ENCODE measurements around the gene GAS7.
"Not testable (repeated sequence)": the region's sequence is repeated elsewhere in the genome, so short reads cannot be mapped to it uniquely, and the experiment has no call there.

Gene GAS7

DNA sequence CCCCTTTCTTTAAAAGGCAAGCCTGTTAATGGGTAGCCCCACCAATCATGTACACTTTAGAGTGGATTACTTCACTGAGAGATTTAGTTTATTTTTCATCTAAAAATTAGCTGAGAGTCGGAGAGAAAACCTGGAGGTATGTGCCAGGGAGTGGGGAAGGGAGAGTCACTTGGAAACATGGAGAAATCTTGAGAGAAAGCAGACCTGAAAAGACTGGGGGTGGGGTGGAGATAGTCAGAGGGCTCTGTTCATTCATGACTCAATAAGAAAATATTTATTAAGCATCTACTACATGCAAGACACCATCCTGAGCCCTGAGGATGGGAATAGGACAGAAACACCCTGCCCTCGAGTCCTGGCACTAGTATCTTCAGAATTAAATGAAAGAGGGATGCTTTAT lies 265.9 kb downstream of the GAS7 start:
- no peak for DNase-seq

DNA sequence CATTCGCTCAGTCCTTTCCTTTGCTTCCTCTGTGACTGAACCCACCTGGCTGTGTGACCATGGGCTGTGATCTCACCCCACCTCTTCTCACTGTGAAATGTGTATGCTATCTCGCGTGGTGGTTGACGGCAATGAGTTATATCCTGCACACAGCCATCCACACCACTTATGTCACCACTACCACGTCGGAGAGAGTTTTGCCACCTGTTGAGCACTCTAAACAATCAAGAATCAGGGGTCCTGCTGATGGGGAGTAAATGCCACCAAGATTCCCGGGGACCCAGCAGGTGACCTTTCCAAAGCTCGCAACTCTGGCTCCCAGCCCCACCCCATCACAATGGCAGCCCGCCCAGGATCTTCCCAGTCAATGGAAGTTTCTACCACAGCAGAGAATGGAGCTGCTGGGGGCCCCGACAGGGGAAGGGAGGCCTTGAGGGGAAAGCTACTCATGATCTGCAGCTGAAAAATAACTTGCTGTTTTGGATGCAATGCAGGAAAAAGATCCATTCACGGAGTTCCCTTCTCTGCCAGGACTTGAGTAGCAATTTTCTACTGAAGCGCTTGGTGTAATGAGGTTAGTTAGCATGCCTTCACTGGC lies 267.2 kb downstream of the GAS7 start:
- no peak for DNase-seq

DNA sequence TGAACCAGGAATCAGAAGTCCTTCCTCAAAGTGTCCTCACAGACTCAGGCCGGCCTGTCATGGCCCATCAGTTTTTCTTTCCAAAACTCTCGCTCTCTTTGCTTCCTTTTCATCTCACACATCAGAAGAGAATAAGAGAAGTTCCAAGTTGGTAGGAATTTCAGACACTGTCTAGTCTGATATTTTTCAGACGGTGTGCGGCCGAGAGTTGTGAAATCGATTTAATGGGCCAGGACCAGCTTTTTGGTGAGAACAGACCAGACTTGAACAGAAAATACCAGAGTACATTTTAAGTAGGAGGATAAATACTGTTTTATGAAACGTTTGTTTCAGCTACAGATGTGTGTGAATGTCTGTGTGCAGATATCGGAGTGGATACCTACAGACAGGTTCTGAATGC lies 268.5 kb downstream of the GAS7 start:
- no peak for DNase-seq

DNA sequence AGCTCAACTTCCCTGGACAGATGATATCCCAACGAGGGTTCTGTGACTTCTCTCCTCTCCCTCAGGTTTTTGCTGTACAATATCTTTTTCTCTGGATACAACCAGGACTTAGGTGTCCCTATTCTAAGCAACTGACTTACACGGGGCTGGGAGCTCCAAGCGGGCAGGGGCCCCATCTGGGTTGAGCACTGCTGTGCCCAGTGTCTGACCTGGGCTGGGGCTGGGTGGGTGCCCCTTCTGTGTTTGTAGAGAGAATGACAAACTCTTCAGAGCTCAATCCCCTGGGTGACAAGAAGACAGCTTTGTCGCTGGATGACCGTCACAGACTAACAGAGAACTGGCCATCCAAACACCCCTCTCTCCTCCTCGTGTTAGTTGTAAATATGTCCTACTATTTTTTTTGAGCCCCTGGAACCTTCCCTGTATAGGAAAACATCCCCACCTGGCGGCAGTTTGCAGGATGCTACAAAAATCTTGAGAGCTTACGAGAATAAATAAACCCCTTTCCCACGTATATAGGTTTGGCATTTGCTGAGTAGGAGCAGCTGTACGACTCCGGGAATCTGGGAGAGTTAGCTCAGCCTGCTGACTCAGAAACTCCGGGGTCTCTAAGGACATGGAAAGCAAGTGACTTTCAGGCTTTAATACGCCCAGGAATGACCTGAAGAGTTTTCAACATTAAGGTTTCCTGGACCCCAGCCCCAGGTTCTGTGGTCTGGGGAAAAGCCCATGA lies 269.6 kb downstream of the GAS7 start:
- DNase-seq = peak; percentile 28

DNA sequence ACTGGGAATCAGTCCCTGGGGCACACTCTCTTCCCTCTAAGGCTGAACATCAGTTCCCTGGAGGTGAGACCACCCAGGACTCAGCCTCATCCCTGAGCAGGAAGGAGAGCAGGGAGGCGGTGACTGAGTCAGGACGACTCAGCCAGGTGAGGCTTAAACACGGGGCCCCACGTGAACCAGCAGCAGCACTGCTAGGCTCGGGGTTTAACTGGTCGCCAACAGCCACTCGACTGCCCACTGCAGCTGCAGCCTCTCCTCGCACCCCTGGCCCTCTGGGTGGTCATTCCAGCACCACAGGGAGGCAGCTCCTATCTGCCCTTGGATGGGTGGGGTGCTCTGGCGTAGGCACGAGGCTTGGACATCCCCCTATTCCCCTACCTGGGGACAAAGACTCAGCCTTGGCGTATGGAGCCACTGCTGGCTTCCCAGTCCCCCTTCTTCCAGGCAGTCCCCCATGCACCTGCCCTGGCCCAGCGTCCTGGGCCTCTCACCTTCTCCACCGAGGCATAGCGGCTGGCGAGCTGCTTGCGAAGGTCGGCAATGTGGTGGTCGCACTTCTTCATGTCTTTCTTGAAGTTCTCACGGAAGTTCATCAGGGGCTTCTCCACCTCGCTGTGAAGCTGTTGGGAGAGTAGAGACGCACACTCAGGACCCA lies 272.1 kb downstream of the GAS7 start:
- DNase-seq = no peak

DNA sequence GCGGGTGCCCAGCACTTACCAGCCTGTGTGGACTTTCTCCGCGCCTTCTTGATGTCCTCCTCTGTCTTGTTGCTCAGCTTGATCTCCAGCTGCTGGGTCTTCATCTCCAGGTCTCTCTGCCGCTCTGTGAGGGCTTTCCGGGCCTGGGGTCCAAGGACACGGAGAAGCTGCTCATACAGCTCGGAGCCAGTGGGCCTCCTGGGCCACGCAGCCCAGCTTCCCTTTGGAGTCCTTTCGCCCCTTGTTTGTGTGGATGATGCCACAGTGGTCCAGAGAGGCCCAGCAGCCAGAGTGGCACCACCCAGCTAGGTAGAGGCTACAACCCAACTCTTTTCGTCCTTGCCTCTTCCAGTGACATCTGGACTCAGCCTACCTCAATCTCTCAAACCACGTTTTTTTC lies 272.9 kb downstream of the GAS7 start:
- no peak for DNase-seq

DNA sequence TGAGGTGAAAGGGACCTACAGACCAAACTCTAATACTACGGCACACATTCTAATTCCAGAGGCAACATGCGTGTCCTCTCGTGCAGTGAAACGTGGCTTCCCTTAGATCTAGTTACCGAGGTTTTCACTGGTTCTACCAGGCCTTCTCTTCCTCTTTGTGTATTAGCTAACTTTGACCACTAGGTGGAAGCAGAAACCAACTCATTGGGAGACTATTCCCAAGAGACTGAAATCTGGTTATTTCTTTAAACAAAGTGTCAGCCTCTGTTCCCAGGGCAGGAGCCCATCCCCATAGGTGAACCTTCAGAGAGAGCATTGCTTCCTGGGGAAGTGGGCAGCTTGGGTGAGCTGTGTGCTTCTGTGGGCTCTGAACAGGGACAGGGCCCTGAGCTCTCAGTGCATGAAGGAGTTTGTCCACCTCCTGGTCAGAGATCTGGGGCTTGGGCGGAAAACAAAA lies 273.6 kb downstream of the GAS7 start:
- DNase-seq = peak; percentile 85

DNA sequence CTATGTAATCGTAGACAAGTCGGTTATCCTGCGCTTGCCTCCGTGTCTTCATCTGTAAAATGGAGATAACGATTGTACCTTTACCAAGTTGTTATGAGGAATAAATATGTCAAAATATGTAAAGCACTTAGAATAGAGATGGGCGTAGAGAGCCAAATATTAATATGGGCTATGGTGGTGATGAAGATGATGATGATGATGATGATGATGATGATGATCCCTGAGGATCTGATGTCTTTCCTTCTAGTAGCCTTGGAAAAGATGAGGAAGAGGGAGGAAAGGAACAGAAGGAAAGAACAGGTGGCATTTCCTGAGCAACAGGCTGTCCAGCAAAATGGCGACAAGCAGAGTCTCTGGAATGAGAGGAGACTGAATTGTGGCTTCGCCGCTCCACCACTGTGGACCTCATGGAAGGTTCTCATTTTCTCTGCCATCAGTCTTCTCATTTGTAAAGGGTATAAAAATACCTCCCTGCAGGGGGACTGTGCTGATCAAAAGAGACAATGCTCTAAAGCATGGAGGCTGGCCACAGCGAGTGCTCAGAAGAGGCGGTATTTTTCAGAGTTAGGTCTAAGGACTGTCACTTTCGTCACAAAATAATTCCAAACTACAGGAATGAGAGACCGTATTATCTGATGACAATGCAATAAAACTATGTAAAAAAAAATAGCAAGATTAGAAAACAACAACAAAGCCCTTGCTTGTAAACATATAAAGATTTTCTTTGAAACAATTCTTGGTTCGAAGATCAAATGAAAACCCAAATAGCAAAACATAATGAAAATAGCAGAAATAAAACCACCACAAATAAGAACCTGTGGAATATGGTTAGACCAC lies 276.2 kb downstream of the GAS7 start:
- no peak for DNase-seq

DNA sequence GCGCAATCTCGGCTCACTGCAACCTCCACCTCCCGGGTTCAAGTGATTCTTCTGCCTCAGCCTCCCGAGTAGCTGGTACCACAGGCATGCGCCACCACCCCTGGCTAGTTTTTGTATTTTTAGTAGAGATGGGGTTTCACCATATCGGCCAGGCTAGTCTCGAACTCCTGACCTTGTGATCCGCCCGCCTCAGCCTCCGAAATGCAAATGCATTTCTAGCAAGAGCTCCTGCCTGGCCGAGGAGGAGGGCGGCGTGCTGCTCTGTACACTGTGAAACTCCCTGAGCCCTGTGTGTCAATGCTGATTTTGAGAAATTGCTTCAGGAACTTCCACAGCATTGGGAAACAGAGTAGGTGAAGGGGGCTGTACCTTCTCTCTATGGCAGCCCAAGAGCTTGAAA lies 277.2 kb downstream of the GAS7 start:
- not testable (repeated sequence) for DNase-seq

DNA sequence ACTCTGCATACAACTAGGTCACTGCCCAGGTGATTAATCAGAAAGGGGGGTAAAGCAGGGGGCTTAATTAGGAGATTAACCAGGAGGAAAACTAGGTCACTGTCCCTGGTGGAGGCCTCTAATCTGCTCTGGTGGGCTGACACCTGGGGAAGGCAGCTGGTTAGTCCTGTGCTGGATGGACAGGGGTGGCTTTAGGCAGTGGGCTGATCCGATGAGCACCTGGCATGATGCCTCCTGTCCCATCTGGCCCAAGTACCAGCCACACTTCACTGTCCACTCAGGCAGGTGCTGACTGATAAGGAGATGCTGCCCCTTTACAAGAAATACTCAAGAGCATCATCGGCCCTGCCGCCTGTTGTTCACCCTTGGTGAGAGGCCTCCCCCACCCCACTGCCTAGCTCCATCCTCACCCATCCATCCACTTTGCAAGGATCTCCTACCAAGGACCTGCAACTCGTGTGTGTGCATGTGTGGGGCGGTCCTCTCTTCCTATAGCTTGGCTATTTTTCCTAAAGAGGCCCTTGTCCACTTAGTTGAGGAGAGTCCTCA lies 279.5 kb downstream of the GAS7 start:
- no peak for DNase-seq

DNA sequence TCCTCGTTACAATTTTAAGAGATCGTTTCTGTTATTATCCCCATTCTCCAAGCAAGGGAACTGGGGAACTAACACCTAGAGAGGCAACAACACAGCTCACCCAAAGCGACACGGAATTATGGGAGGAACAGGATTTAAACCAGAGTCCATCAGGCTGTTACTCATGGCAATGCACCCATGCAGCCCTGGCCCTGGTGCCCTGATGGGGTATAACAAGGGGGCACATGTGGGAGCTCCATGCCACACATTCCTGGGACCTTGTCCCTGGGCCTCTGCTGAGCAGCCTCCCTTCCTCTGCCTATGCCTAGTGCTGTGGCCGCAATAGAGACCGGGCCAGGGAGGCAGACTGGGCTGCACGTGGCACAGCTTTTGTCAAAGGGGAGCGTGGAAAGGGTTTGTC lies 280.1 kb downstream of the GAS7 start:
- DNase-seq = no peak

DNA sequence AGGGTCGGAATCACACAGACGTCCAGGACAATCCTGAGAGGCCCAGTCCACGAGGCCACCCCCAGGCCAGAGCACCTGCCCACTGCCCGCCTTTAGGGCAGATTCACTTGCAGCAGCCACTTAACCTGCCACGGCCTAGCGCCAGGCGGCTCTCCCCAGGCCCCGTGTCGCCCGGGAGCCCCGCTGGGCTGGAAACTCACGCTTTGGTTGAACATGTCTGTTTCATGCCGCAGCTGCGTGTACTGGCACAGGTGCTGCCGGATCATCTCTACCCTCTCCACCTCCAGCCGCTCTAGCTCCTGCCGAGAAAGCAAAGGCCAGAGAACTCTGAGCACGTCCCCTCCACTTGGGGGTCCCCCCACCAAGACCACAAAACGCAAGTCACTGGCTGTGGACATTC lies 280.6 kb downstream of the GAS7 start:
- DNase-seq = no peak

DNA sequence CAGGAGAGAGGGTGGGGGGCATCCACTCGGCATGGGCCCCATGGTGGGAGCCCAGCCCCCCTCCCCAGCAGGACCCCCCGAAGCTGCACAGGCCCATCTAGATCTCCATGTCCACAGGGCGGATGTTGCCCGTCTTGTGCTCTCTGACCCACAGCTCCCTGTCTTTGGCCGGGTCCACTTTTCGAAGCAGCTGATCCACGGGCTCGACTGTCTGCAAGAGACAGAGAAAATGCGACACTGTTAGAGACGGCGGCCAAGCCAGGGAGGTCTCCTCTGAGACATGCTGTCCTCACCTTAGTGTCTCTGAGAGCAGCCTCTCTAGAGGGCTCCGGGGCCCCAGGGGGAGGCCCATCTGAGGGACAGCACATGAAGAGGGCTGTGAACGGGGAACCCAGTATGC lies 281.3 kb downstream of the GAS7 start:
- DNase-seq = no peak

DNA sequence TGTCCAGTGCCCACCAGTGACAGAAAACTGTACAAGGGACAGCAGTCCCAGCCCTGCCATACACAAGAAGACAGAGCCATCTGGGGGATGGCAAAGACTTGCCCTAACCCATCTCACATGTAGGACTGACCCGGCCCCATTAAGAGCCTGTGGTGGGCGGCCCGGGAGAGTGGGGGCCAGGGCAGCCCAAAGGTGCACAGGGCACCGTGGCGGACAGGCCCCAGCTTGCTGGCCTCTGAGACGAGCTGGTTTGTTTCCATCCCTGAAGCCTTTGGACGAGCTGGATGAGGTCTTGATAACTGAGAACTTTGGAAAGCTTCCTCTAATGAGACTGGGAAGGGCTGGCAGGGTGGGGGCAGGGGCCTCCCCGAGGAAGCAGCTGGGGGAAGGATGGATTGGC lies 282.3 kb downstream of the GAS7 start:
- no peak for DNase-seq

DNA sequence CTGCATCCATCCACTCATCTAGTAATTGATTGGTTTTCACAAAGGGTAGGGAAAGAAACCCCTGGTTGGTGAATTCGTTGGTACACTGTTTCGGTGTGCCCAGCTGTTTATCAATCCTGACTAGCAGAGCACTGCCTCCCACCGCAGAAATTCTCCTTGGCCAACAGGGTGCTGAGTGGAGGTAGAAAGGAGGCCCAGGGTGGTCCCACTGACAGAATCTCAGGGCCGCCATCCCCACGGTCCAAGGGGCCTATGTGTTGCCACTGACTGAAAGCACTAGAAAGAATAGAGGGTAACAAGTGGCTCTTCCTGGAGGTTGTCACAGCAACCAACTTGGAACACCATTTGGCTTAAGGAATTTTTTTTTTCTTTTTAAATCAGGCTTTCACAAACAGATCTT lies 284.9 kb downstream of the GAS7 start:
- no peak for DNase-seq

DNA sequence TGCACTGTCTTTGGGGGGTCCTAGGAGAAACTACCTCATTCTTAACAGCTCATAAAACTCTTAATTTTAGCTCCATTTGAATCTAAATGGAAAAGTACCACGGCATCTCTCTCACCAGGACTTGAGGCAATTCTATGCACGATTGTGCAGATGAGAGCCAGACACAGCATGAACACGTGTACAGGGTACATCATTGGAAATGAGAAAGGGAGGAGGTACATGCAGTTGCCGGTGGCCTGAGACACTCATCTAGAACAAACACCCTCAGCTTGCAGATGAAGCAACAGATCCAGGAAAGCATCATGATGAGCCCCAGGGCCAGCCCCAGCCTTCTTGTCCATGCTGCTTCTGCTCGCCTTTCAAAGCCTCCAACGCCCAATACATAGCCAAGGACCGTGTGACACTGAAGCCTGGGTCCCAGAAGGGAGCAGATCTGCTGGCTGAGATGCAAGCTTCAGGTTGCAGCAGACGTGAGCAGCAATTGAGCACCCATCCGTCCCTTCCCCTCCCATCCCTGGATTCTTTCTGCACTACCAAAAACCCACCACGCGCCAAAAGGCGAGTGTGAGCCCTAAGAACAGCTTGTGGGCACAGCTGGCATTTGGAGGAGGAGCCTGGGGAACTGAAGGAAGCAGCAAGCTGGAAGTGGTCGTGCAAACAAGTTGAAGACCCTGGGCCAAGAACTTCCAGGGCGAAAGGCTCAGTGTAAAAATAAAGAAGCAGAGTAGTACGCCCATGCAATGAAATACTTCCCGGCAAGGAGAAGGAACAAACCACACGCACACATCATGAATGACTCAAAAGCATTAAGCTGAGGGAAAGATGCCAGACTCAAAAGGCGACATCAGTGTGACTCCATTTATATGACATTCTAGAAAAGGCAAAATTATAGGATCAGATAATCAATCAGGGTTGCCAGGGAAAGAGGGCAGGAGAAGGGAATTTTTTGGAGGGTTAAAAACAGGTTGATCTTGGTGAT lies 286.0 kb downstream of the GAS7 start:
- no peak for DNase-seq

DNA sequence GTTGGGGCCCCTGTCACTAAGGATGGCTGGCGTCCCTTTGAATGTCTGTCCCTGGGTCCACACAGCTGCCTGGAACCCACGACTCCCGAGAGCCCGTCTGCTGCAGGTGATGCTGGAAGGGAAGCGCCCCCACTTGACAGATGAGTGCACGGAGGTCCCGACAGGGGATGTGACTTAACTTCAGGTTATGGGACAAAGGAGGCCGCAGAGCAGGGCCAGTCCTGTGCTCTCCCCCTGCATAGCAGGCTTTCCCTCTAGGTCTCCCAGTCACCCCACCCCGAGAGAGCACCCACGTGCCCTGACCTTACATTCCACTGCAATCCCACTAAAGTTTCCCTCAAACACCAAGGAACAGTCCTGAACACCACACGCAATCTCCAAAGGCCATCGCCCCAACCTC lies 287.3 kb downstream of the GAS7 start:
- DNase-seq = no peak

DNA sequence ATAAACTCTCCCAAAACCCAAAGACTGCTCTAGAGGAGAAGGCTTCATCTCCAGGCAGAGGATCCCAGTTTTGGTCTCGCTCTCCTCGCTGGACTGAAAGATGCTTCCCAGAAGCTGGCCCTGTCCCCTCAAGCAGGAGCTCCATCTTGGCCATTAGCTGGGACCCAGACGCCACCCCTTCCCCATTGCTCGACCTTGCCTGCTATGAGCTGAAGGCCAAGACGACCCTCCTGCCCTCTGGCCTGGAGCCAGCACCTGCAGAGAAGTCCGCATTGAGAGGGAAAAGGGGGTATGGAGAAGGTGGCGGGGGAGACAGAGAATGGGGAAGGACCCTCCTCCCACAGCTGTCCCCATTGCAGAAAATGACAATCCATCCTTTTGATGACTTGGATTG lies 289.8 kb downstream of the GAS7 start:
- no peak for DNase-seq

DNA sequence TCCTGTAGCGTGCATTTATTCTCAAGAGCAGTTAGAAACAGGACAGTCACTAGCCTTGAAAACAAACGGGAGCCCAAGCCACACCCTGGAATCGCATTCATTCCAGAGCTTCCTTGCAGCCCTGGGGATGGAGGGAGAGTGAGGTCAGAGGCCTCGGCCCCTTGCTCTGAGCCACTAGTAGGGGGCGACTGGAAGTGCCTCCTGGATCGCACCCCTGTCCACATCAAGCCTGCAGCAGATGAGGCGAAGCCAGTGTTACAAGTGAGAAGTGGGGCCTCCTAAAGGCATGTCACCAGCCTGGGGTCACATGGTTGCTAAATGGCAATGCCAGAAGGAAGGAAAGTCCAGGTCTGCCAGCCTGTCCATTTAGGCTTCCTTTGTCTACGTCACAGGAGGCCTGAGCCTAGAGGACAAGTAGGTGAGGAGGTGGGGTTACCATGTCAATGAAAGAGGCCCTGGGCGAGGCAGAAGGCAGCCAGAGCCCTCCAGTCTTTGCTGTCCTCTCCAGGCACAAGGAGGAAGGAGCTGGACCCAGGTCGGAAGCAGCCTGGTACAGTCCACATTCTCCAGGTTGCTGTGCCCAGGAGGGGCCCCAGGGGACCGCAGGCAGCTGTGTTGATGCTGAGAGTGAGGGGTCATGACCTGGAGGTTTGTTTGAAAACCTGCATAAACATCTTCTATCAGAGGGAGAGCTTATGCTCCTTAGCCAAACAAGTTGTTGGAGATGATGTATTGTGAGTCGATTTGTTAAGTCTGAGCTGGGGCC lies 290.3 kb downstream of the GAS7 start:
- no peak for DNase-seq

DNA sequence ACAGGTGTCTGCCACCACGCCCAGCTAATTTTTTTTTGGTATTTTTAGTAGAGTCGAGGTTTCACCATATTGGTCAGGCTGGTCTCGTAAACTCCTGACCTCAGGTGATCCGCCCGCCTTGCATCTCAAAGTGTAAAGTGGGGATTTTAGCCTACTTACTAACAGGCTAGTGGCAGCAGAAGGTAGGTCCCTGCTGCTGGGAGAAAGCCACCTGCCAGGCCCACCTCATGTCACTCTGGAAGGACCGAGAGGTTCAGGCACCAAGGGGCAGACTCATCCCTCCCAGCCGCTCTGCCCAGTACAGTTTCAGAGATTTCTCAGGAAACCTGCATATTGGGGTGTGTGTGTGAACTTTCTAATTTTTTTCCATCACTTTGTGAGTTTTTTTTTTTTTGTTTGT lies 291.3 kb downstream of the GAS7 start:
- DNase-seq = no peak

DNA sequence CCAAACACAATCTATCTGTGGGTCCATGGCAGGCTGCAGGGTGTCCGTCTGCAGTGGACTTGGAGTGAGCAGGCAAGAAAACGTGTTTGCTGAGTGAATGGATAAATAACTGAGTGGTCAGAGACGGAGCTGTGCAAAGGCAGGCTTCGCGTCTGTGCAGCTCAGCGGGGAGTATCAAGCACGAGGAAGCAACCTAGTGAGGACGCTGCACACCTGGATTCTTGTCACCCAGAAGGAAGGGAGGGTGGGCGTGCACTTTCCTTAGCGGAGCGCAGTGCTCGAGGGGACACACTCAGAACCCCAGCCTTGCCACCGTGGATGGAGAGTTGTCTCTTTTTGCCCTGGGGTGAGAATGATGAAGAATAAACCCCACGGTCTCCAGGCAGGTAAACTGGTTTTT lies 291.8 kb downstream of the GAS7 start:
- no peak for DNase-seq

Measured in hematopoietic multipotent progenitor cell treated with erythropoietin and hydrocortisone succinate and interleukin-3 and kit ligand, for 6 days (in vitro differentiated cells).